HEK293T (cell line): ENCODE data around the gene CA12.

Source experiments
- BHLHE40 ChIP-seq: fragments of 450-650 bp; IDR thresholded peaks from 2 replicates; pipeline ENCODE4 v1.6.1; 2016; ENCODE audit warnings: mild to moderate bottlenecking, moderate library complexity, borderline replicate concordance
- ELF4 ChIP-seq: fragments of 450-650 bp; IDR thresholded peaks from 2 replicates; pipeline ENCODE4 v1.6.1; 2017; ENCODE audit warnings: antibody characterized with exemption
- FOXM1 ChIP-seq: fragments of 450-650 bp; IDR thresholded peaks from 2 replicates; pipeline ENCODE4 v1.6.1; 2017; ENCODE audit warnings: mild to moderate bottlenecking, borderline replicate concordance
- HDGF ChIP-seq: fragments of 450-650 bp; IDR thresholded peaks from 2 replicates; pipeline ENCODE4 v1.6.1; 2017; ENCODE audit warnings: antibody characterized with exemption, borderline replicate concordance
- SUZ12 ChIP-seq: fragments of 450-650 bp; IDR thresholded peaks from 2 replicates; pipeline ENCODE4 v1.6.1; 2016; ENCODE audit warnings: mild to moderate bottlenecking
- ZNF384 ChIP-seq: fragments of 450-650 bp; IDR thresholded peaks from 2 replicates; pipeline ENCODE4 v1.6.1; 2016

DNA sequence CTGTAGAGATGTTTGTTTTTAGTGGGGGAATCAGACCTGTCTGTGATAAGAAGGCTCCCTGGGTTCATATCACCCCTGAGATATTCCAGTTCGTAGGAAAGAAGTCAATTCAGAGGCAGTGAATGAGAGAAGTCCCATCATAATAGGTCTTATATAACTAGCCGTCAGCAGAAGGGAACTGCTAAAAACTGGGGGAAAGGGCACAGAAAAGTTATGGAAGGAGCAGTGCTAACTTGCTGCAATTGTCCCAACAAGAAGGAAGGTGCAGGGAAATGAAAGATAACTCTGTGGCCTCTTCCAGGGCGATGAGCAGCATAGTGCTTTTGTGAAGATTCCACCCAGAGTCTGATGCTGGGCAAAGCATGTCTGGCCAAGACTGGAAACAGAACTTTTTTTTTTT lies 9.0 kb upstream of the CA12 start:
- TF ChIP-seq ELF4 (no peak), ZNF384 (no peak), BHLHE40 (no peak), FOXM1 (no peak), HDGF (no peak), SUZ12 (no peak)
